ENCODE results near the gene TUBA3E.
"Not testable (repeated sequence)": the region's sequence is repeated elsewhere in the genome, so short reads cannot be mapped to it uniquely, and the experiment has no call there.

TUBA3E gene

GRCh38 chr2:130198343-130198742 is at the start of gene TUBA3E:
TSS of gene TUBA3E (minus strand) at chr2:130198439. CDS start at chr2:130198360, 79 bp downstream.
- DNase-seq (ENCODE audit: low read depth, low spot score) = no peak
- Histone ChIP-seq H3K4me1 (ENCODE audit: insufficient read depth, insufficient read length) (no peaks in the 10 kb centered on the region), H3K36me3 (ENCODE audit: insufficient read depth, insufficient read length, low read length) (no peaks in the 10 kb centered on the region), H3K27me3 (ENCODE audit: insufficient read depth, insufficient read length) (no peaks in the 10 kb centered on the region), H3K4me3 (ENCODE audit: insufficient read length, low read depth) (no peak within 1 kb of the TSS), H3K9me3 (ENCODE audit: insufficient read depth, low read length) (no peaks in the 10 kb centered on the region), H3K9ac (ENCODE audit: insufficient read length, low read depth) (no peak within 1 kb of the TSS)
- no peak for TF ChIP-seq ZNF274 (IDR thresholded peaks at IDR 0.05; ENCODE audit: low read depth, low read length)
- no peak for TF ChIP-seq YY1 (IDR thresholded peaks at IDR 0.05; ENCODE audit: insufficient read depth, insufficient read length)
- TF ChIP-seq SUZ12 (IDR thresholded peaks at IDR 0.05; ENCODE audit: extremely low read depth, insufficient read depth, insufficient read length) = no peak

GRCh38 chr2:130246430-130246829 is 48.2 kb upstream of the TUBA3E start:
- Histone ChIP-seq H3K4me3 (ENCODE audit: insufficient read length, low read depth) (no peak overlapping the region), H3K4me1 (ENCODE audit: insufficient read depth, insufficient read length) (peaks cover under 1% of the 10 kb centered on the region), H3K9ac (ENCODE audit: insufficient read length, low read depth) (no peak overlapping the region), H3K9me3 (ENCODE audit: insufficient read depth, low read length) (no peaks in the 10 kb centered on the region), H3K36me3 (ENCODE audit: insufficient read depth, insufficient read length, low read length) (no peaks in the 10 kb centered on the region), H3K27me3 (ENCODE audit: insufficient read depth, insufficient read length) (peaks cover 26% of the 10 kb centered on the region)
- TF ChIP-seq ZNF274 (IDR thresholded peaks at IDR 0.05; ENCODE audit: low read depth, low read length) (no peak), SUZ12 (IDR thresholded peaks at IDR 0.05; ENCODE audit: extremely low read depth, insufficient read depth, insufficient read length) (no peak), YY1 (IDR thresholded peaks at IDR 0.05; ENCODE audit: insufficient read depth, insufficient read length) (no peak)
- DNase-seq (ENCODE audit: low read depth, low spot score) = no peak

- Histone ChIP-seq H3K36me3 (ENCODE audit: insufficient read depth, insufficient read length, low read length) (no peaks in the 10 kb centered on the region), H3K27me3 (ENCODE audit: insufficient read depth, insufficient read length) (peaks cover 22% of the 10 kb centered on the region), H3K4me3 (ENCODE audit: insufficient read length, low read depth) (no peak overlapping the region), H3K9me3 (ENCODE audit: insufficient read depth, low read length) (no peaks in the 10 kb centered on the region), H3K4me1 (ENCODE audit: insufficient read depth, insufficient read length) (no peaks in the 10 kb centered on the region), H3K9ac (ENCODE audit: insufficient read length, low read depth) (no peak overlapping the region)
- no peak for DNase-seq (ENCODE audit: low read depth, low spot score)
- TF ChIP-seq YY1 (IDR thresholded peaks at IDR 0.05; ENCODE audit: insufficient read depth, insufficient read length) (no peak), ZNF274 (IDR thresholded peaks at IDR 0.05; ENCODE audit: low read depth, low read length) (no peak), SUZ12 (IDR thresholded peaks at IDR 0.05; ENCODE audit: extremely low read depth, insufficient read depth, insufficient read length) (no peak)
Observed at GRCh38 chr2:130245976-130246375, 47.7 kb upstream of the TUBA3E start.

GRCh38 chr2:130243359-130243758 is 45.1 kb upstream of the TUBA3E start:
- Histone ChIP-seq H3K9ac (ENCODE audit: insufficient read length, low read depth) (no peak overlapping the region), H3K36me3 (ENCODE audit: insufficient read depth, insufficient read length, low read length) (no peaks in the 10 kb centered on the region), H3K27me3 (ENCODE audit: insufficient read depth, insufficient read length) (peaks cover 5% of the 10 kb centered on the region), H3K4me3 (ENCODE audit: insufficient read length, low read depth) (no peak overlapping the region), H3K4me1 (ENCODE audit: insufficient read depth, insufficient read length) (no peaks in the 10 kb centered on the region), H3K9me3 (ENCODE audit: insufficient read depth, low read length) (no peaks in the 10 kb centered on the region)
- DNase-seq (ENCODE audit: low read depth, low spot score) = no peak
- TF ChIP-seq ZNF274 (IDR thresholded peaks at IDR 0.05; ENCODE audit: low read depth, low read length) = no peak
- no peak for TF ChIP-seq YY1 (IDR thresholded peaks at IDR 0.05; ENCODE audit: insufficient read depth, insufficient read length)
- TF ChIP-seq SUZ12 (IDR thresholded peaks at IDR 0.05; ENCODE audit: extremely low read depth, insufficient read depth, insufficient read length) = no peak

- Histone ChIP-seq H3K9ac (ENCODE audit: insufficient read length, low read depth) (no peak overlapping the region), H3K4me1 (ENCODE audit: insufficient read depth, insufficient read length) (no peaks in the 10 kb centered on the region), H3K4me3 (ENCODE audit: insufficient read length, low read depth) (no peak overlapping the region), H3K36me3 (ENCODE audit: insufficient read depth, insufficient read length, low read length) (no peaks in the 10 kb centered on the region), H3K27me3 (ENCODE audit: insufficient read depth, insufficient read length) (no peaks in the 10 kb centered on the region), H3K9me3 (ENCODE audit: insufficient read depth, low read length) (no peaks in the 10 kb centered on the region)
- DNase-seq (ENCODE audit: low read depth, low spot score) = no peak
- no peak for TF ChIP-seq SUZ12 (IDR thresholded peaks at IDR 0.05; ENCODE audit: extremely low read depth, insufficient read depth, insufficient read length)
- no peak for TF ChIP-seq ZNF274 (IDR thresholded peaks at IDR 0.05; ENCODE audit: low read depth, low read length)
- TF ChIP-seq YY1 (IDR thresholded peaks at IDR 0.05; ENCODE audit: insufficient read depth, insufficient read length) = no peak
Observed at GRCh38 chr2:130241041-130241707, 42.9 kb upstream of the TUBA3E start.

- H3K36me3 ChIP-seq (ENCODE audit: insufficient read depth, insufficient read length, low read length); DNase-seq (ENCODE audit: low read depth, low spot score); H3K4me1 ChIP-seq (ENCODE audit: insufficient read depth, insufficient read length); H3K27me3 ChIP-seq (ENCODE audit: insufficient read depth, insufficient read length); H3K9ac ChIP-seq (ENCODE audit: insufficient read length, low read depth); H3K4me3 ChIP-seq (ENCODE audit: insufficient read length, low read depth); H3K9me3 ChIP-seq (ENCODE audit: insufficient read depth, low read length): not testable (repeated sequence)
Observed at GRCh38 chr2:130239581-130239980, 41.3 kb upstream of the TUBA3E start.

- H3K9me3 ChIP-seq (ENCODE audit: insufficient read depth, low read length); DNase-seq (ENCODE audit: low read depth, low spot score); H3K4me1 ChIP-seq (ENCODE audit: insufficient read depth, insufficient read length); H3K27me3 ChIP-seq (ENCODE audit: insufficient read depth, insufficient read length); H3K36me3 ChIP-seq (ENCODE audit: insufficient read depth, insufficient read length, low read length); H3K4me3 ChIP-seq (ENCODE audit: insufficient read length, low read depth); H3K9ac ChIP-seq (ENCODE audit: insufficient read length, low read depth): not testable (repeated sequence)
Observed at GRCh38 chr2:130233066-130233465, 34.8 kb upstream of the TUBA3E start.

GRCh38 chr2:130231656-130232055 is 33.4 kb upstream of the TUBA3E start:
- TF ChIP-seq SUZ12 (IDR thresholded peaks at IDR 0.05; ENCODE audit: extremely low read depth, insufficient read depth, insufficient read length) = no peak
- no peak for TF ChIP-seq YY1 (IDR thresholded peaks at IDR 0.05; ENCODE audit: insufficient read depth, insufficient read length)
- no peak for TF ChIP-seq ZNF274 (IDR thresholded peaks at IDR 0.05; ENCODE audit: low read depth, low read length)
- Histone ChIP-seq H3K9me3 (ENCODE audit: insufficient read depth, low read length) (peaks cover 7% of the 10 kb centered on the region; the same call in 1 of the 2 replicates), H3K4me1 (ENCODE audit: insufficient read depth, insufficient read length) (no peaks in the 10 kb centered on the region), H3K36me3 (ENCODE audit: insufficient read depth, insufficient read length, low read length) (no peaks in the 10 kb centered on the region), H3K27me3 (ENCODE audit: insufficient read depth, insufficient read length) (no peaks in the 10 kb centered on the region), H3K9ac (ENCODE audit: insufficient read length, low read depth) (no peak overlapping the region), H3K4me3 (ENCODE audit: insufficient read length, low read depth) (no peak overlapping the region)
- no peak for DNase-seq (ENCODE audit: low read depth, low spot score)

- not testable (repeated sequence) for H3K4me1 ChIP-seq (ENCODE audit: insufficient read depth, insufficient read length); H3K4me3 ChIP-seq (ENCODE audit: insufficient read length, low read depth); H3K27me3 ChIP-seq (ENCODE audit: insufficient read depth, insufficient read length); H3K9me3 ChIP-seq (ENCODE audit: insufficient read depth, low read length); DNase-seq (ENCODE audit: low read depth, low spot score); H3K36me3 ChIP-seq (ENCODE audit: insufficient read depth, insufficient read length, low read length); H3K9ac ChIP-seq (ENCODE audit: insufficient read length, low read depth)
Observed at GRCh38 chr2:130230907-130231306, 32.7 kb upstream of the TUBA3E start.

- H3K4me3 ChIP-seq (ENCODE audit: insufficient read length, low read depth); H3K9me3 ChIP-seq (ENCODE audit: insufficient read depth, low read length); H3K4me1 ChIP-seq (ENCODE audit: insufficient read depth, insufficient read length); H3K27me3 ChIP-seq (ENCODE audit: insufficient read depth, insufficient read length); DNase-seq (ENCODE audit: low read depth, low spot score); H3K9ac ChIP-seq (ENCODE audit: insufficient read length, low read depth); H3K36me3 ChIP-seq (ENCODE audit: insufficient read depth, insufficient read length, low read length): not testable (repeated sequence)
Observed at GRCh38 chr2:130230376-130230775, 32.1 kb upstream of the TUBA3E start.

GRCh38 chr2:130229161-130229510 is 30.9 kb upstream of the TUBA3E start:
- DNase-seq (ENCODE audit: low read depth, low spot score) = peak; percentile 48
- not testable (repeated sequence) for H3K36me3 ChIP-seq (ENCODE audit: insufficient read depth, insufficient read length, low read length); H3K9me3 ChIP-seq (ENCODE audit: insufficient read depth, low read length); H3K9ac ChIP-seq (ENCODE audit: insufficient read length, low read depth); H3K27me3 ChIP-seq (ENCODE audit: insufficient read depth, insufficient read length); H3K4me1 ChIP-seq (ENCODE audit: insufficient read depth, insufficient read length)
- H3K4me3 ChIP-seq (ENCODE audit: insufficient read length, low read depth) = peak overlapping the region; percentile 10
